GM18499 (cell line): ENCODE data around the gene RPL38.

Source experiments
- ATAC-seq: cut with Tn5 transposase; IDR thresholded peaks from one replicate; pipeline ENCODE4 v1.9.1; 2021; ENCODE audit warnings: moderate number of reproducible peaks; ENCODE audit not compliant: insufficient read depth, unreplicated experiment

RPL38 gene

GRCh38 chr17:74245145-74245831 lies 41.8 kb downstream of the RPL38 start:
- ATAC-seq, result no peak

- no peak for ATAC-seq
Measured at GRCh38 chr17:74245871-74246270, 42.4 kb downstream of the RPL38 start.

GRCh38 chr17:74249590-74250270 lies 46.3 kb downstream of the RPL38 start:
- no peak for ATAC-seq

DNA sequence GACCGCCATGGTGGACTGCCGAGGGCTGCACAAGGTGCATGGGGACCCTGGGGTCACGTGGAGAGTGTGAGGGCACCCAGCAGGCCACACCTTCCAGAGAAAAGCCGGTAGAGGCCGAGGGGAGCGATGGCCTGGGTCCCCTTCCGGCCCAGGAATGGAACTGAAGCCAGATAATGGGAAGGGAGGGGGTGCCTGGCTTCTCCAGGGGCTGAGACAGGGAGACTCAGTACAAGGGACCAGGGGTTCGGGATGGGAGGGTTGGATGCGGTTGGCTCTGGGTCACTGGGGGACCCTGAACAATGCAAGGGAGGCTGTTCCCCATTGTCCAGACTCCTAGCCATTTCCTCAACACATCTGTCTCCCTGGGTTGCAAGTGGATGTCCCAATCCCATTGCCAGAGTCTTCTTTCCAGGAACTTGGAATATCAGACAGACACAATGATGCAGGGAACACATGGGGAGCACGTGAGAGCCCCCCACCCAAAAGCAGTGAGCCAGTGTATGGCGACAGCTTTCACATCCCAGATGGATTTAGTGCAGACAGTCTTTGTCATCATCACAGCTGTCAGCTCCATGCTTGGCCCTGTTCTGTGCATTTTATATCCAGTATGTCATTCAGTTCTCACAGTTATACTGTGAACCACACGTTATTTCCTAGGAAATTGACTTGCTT lies 47.0 kb downstream of the RPL38 start:
- no peak for ATAC-seq

DNA sequence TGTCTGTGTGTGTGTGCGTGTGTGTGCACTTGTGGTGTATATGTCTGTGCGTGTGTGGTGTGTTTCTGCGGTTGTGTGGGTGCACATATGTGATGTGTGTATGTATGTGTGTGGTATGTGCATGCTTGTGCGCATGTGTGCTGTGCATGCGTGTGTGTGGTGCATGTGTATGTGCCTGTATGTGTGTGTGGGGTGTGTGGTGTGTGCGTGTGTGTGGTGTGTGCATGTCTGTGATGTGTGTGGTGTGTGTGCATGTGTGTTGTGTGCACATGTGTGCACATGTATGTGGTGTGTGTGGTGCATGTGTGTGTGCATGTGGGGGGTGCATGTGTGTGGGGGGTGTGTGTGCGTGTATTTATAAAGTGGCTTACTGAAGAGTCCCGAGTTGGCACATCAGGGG lies 47.6 kb downstream of the RPL38 start:
- no peak for ATAC-seq

DNA sequence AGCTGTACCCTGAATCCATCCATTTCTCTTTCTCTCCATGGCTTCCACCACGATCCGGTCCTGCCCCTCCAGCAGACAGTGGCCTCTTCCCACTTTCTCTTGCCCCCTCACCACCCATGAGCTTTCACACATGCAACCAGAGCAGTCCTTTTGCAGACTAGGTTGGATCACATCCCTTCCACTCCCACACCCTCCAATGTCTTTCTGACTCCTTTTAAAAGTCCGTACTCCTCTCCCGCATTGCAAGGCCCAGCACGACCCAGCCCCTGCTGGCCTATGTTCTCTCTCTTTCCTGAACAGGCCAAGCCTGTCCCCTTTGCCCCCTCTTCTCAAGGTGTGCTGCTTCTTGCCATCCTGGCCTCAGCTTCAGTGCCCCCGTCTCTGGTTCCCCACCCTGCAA lies 48.1 kb downstream of the RPL38 start:
- no peak for ATAC-seq

DNA sequence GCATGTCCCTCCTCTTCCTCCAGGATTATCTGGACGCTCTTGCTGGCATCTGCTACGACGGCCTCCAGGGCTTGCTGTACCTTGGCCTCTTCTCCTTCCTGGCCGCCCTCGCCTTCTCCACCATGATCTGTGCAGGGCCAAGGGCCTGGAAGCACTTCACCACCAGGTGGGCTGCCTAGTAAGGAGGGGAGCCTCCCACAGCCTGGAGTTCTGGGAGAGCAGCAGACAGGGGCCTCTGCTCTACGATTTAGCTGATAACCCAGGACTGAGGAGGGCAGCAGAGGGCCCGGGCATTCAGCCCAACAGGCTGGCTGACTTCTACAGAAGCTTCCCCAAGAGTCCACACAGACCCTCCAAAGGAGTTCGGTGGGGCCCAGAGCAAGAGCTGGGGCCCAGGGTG lies 48.7 kb downstream of the RPL38 start:
- no peak for ATAC-seq

- ATAC-seq, result no peak
Measured at GRCh38 chr17:74253036-74253435, 49.6 kb downstream of the RPL38 start.

DNA sequence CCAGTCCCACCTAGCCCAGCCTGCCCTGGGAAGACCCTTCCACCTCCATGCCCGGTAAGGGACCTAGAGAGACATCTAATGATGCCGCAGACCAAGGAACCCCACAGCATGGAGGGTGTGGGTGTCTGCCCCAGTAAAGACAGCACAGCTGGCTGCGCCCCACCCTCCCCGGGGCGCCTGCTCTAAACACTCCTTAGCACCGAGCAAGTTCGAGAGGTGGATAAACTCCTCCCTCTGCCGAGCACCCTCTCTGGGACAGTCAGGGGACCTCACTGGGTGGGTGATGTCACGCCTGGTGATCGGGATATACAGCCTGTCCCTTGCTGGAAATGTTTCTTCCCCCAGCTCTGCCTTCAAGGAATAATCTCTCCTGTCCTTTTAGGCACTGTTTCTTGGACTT lies 53.8 kb downstream of the RPL38 start:
- no peak for ATAC-seq

DNA sequence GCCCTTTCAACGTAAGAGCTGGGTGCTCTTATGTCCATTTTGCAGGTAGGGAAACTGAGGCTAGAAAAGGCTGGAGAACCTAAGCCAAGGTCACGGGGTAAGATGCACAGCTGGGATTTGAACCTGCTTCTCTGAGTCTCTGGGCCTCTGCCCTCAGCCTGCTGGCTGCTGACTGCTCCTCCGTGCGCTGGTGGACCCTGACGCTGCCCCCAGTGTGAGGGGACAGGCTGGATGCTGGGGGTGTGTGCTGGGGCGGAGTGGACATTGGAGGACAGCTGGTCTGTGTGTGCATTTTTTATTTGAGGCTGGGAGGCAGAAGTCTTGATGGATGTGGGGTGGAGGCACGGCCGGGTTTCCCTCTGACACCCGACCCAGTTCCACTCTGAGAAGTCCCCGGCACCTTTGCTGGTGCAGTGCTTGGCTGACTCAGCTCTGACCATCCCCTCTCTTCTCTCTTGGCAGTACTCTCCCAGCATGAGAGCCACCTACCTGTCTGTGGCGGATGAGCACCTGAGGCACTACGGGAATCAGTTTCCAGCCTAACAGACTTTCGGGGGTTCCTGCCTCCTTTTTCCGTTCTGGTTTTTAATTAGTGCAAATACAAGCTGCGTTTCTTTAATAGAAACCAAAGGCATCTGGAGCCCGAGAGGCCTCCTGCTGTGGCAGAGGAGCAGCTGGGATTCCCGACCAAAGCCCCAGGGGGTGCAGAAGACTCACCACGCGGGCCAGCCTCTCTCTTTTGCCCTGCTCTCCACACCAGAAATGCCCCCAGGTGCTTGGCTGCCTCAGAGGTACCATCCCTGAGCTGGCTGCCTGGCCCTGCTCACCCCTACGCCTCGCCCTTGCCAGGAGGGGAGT lies 56.4 kb downstream of the RPL38 start:
- no peak for ATAC-seq
